H1 (cell line): ENCODE data around the gene GLDC. TPM values are rescaled to one million over a fixed set of nuclear protein-coding genes. Genes with fewer than 3 reads are reported as not detected.

ENCODE experiments used
- CTCF ChIA-PET: fragments of 300-600 bp; sonication (Branson Sonifier 250); formaldehyde crosslinking; loops from one replicate; lab custom pipeline; 2021; ENCODE audit not compliant: partially characterized antibody; lab: Charles Lee
- POLR2A ChIA-PET: fragments of 300-600 bp; sonication (Branson Sonifier 250); formaldehyde crosslinking; loops from one replicate; lab custom pipeline; 2021; ENCODE audit warnings: inconsistent platforms; ENCODE audit not compliant: partially characterized antibody; lab: Charles Lee
- DNase-seq, 2 experiments: peaks; one replicate each; pipeline versions ENCODE4 v3.0.0 to v3.0.0-alpha.2; 2010 to 2022; ENCODE audit warnings: low spot score in 2 of 2, low read depth in 1 of 2, mixed read lengths in 1 of 2
- FAIRE-seq: peaks from 2 replicates; lab custom pipeline; 2011; peaks lifted over from hg19 to GRCh38; lab: Jason Lieb, UNC
- H2AFZ ChIP-seq: 2 replicates; pipeline ENCODE4 v1.8.1; 2012; ENCODE audit warnings: low read length, inconsistent platforms
- H2AK5ac ChIP-seq: 2 replicates; pipeline ENCODE4 v1.6.1; 2013; ENCODE audit warnings: low read depth, low read length
- H2BK120ac ChIP-seq: replicated peaks from 2 replicates; pipeline ENCODE3; 2013; ENCODE audit warnings: low read depth, low read length, inconsistent platforms
- H2BK12ac ChIP-seq: 2 replicates; pipeline ENCODE4 v1.6.1; 2013; ENCODE audit warnings: low read depth, low read length
- H2BK15ac ChIP-seq: 2 replicates; pipeline ENCODE4 v1.6.1; 2013; ENCODE audit warnings: low read length
- H2BK20ac ChIP-seq: 2 replicates; pipeline ENCODE4 v1.6.1; 2013; ENCODE audit warnings: low read length
- H2BK5ac ChIP-seq: 2 replicates; pipeline ENCODE4 v1.6.1; 2013; ENCODE audit warnings: low read depth, low read length
- H3K14ac ChIP-seq: 2 replicates; pipeline ENCODE4 v1.6.1; 2013; ENCODE audit warnings: inconsistent platforms; ENCODE audit not compliant: insufficient read length
- H3K18ac ChIP-seq: 2 replicates; pipeline ENCODE4 v1.6.1; 2013; ENCODE audit warnings: low read length; ENCODE audit errors: extremely low read depth
- H3K23ac ChIP-seq: 2 replicates; pipeline ENCODE4 v1.6.1; 2013; ENCODE audit warnings: inconsistent platforms; ENCODE audit not compliant: insufficient read length
- H3K23me2 ChIP-seq: 2 replicates; pipeline ENCODE4 v1.6.1; 2013; ENCODE audit warnings: low read depth, low read length
- H3K27ac ChIP-seq: 2 replicates; pipeline ENCODE4 v1.6.1; 2011; ENCODE audit warnings: low read depth, low read length, inconsistent platforms
- H3K27me3 ChIP-seq, 4 experiments: replicated peaks in 1 of 4; 1 replicate in 1 of 4; 2 replicates in 3 of 4; pipeline versions ENCODE4 v1.6.1 to v1.8.1; 2011 to 2013; ENCODE audit warnings: low read length in 3 of 4, mild to moderate bottlenecking in 3 of 4, inconsistent platforms in 2 of 4, mixed read lengths in 2 of 4, moderate library complexity in 1 of 4; ENCODE audit not compliant: control insufficient read depth in 3 of 4, insufficient read depth in 3 of 4; ENCODE audit errors: extremely low read depth in 1 of 4
- H3K36me3 ChIP-seq, 4 experiments: 2 replicates each; pipeline versions ENCODE4 v1.6.1 to v1.8.1; 2011 to 2013; ENCODE audit warnings: mild to moderate bottlenecking in 4 of 4, low read length in 3 of 4, moderate library complexity in 2 of 4, control low read depth in 1 of 4, inconsistent platforms in 1 of 4; ENCODE audit not compliant: insufficient read depth in 4 of 4, control insufficient read depth in 2 of 4
- H3K4ac ChIP-seq: replicated peaks from 2 replicates; pipeline ENCODE3; 2013; ENCODE audit warnings: low read length, low read depth, mixed read lengths, inconsistent platforms; ENCODE audit not compliant: insufficient read length
- H3K4me1 ChIP-seq, 4 experiments: replicated peaks in 1 of 4; 1 replicate in 1 of 4; 2 replicates in 3 of 4; pipeline versions ENCODE4 v1.6.1 to v1.8.1; 2011 to 2013; ENCODE audit warnings: low read length in 3 of 4, inconsistent platforms in 2 of 4, mixed read lengths in 1 of 4; ENCODE audit not compliant: insufficient read depth in 4 of 4, control insufficient read depth in 3 of 4
- H3K4me2 ChIP-seq, 2 experiments: 2 replicates each; pipeline versions ENCODE4 v1.6.1 to v1.8.1; 2011 to 2013; ENCODE audit warnings: low read depth in 2 of 2, low read length in 2 of 2, control low read depth in 1 of 2, inconsistent platforms in 1 of 2, mild to moderate bottlenecking in 1 of 2; ENCODE audit not compliant: insufficient read depth in 1 of 2
- H3K4me3 ChIP-seq, 4 experiments: fragments of 200-600, 300-600 bp in 1 of 4; sonication (generic), shearing (Covaris generic), sonication (Bioruptor Twin) in 1 of 4; 2 replicates each; pipeline versions ENCODE4 v1.5.1 to v1.8.1; 2011 to 2016; ENCODE audit warnings: low read length in 4 of 4, low read depth in 3 of 4, control low read depth in 2 of 4, inconsistent platforms in 2 of 4, mild to moderate bottlenecking in 2 of 4, mixed read lengths in 1 of 4, moderate library complexity in 1 of 4; ENCODE audit not compliant: insufficient read depth in 2 of 4; ENCODE audit errors: extremely low read depth in 1 of 4
- H3K56ac ChIP-seq: replicated peaks from 2 replicates; pipeline ENCODE3; 2013; ENCODE audit warnings: low read depth, mild to moderate bottlenecking, mixed read lengths, low read length, inconsistent platforms; ENCODE audit not compliant: insufficient read length
- H3K79me1 ChIP-seq: 2 replicates; pipeline ENCODE4 v1.6.1; 2013; ENCODE audit warnings: low read depth, low read length, control low read depth
- H3K79me2 ChIP-seq, 2 experiments: 2 replicates each; pipeline versions ENCODE4 v1.6.1 to v1.8.1; 2012 to 2013; ENCODE audit warnings: low read length in 2 of 2, mild to moderate bottlenecking in 2 of 2, inconsistent platforms in 1 of 2; ENCODE audit not compliant: insufficient read depth in 2 of 2, control insufficient read depth in 1 of 2
- H3K9ac ChIP-seq, 4 experiments: replicated peaks in 1 of 4; 1 replicate in 1 of 4; 2 replicates in 3 of 4; pipeline versions ENCODE4 v1.6.1 to v1.8.1; 2011 to 2013; ENCODE audit warnings: low read depth in 3 of 4, low read length in 3 of 4, control low read depth in 2 of 4, mild to moderate bottlenecking in 2 of 4, moderate library complexity in 2 of 4, inconsistent platforms in 1 of 4; ENCODE audit errors: extremely low read depth in 1 of 4
- H3K9me3 ChIP-seq, 2 experiments: 2 replicates each; pipeline versions ENCODE4 v1.6.1 to v1.8.1; 2012 to 2013; ENCODE audit warnings: mild to moderate bottlenecking in 2 of 2, moderate library complexity in 2 of 2, control low read depth in 1 of 2, inconsistent platforms in 1 of 2, low read depth in 1 of 2, low read length in 1 of 2, mixed read lengths in 1 of 2; ENCODE audit not compliant: insufficient read depth in 2 of 2
- H4K20me1 ChIP-seq, 2 experiments: replicated peaks in 1 of 2; 2 replicates each; pipeline versions ENCODE3 to v1.8.1; 2011 to 2013; ENCODE audit warnings: inconsistent platforms in 2 of 2, low read length in 2 of 2, mild to moderate bottlenecking in 1 of 2; ENCODE audit not compliant: insufficient read depth in 2 of 2, control insufficient read depth in 1 of 2
- H4K5ac ChIP-seq: 2 replicates; pipeline ENCODE4 v1.6.1; 2013; ENCODE audit warnings: low read length, low read depth, mixed read lengths, inconsistent platforms; ENCODE audit not compliant: insufficient read length
- H4K8ac ChIP-seq: 2 replicates; pipeline ENCODE4 v1.8.0; 2013; ENCODE audit warnings: mild to moderate bottlenecking, moderate library complexity, low read length, inconsistent platforms; ENCODE audit not compliant: insufficient read depth; ENCODE audit errors: extremely low read depth
- H4K91ac ChIP-seq: replicated peaks from 2 replicates; pipeline ENCODE3; 2013; ENCODE audit warnings: low read length, mixed read lengths, inconsistent platforms; ENCODE audit not compliant: insufficient read length
- CTCF ChIP-seq, 3 experiments: IDR thresholded peaks; 1 replicate in 2 of 3; 2 replicates in 1 of 3; pipeline versions ENCODE4 v1.5.1 to v1.6.1; 2011; ENCODE audit warnings: low read length in 3 of 3, mild to moderate bottlenecking in 3 of 3, inconsistent platforms in 2 of 3, low read depth in 1 of 3, moderate library complexity in 1 of 3; ENCODE audit not compliant: insufficient read depth in 1 of 3; ENCODE audit errors: control extremely low read depth in 1 of 3
- POLR2AphosphoS5 ChIP-seq: IDR thresholded peaks from 2 replicates; pipeline ENCODE4 v1.6.1; 2011; ENCODE audit warnings: low read depth, low read length
- RAD21 ChIP-seq, 2 experiments: IDR thresholded peaks in 1 of 2; conservative IDR thresholded peaks in 1 of 2; 2 replicates each; pipeline ENCODE4 v1.6.1; 2011; ENCODE audit warnings: low read depth in 2 of 2, low read length in 2 of 2, improper control_type of control experiment in 1 of 2, inconsistent platforms in 1 of 2, mild to moderate bottlenecking in 1 of 2, moderate library complexity in 1 of 2
- SRF ChIP-seq: IDR thresholded peaks from 2 replicates; pipeline ENCODE4 v1.6.1; 2011; ENCODE audit warnings: mild to moderate bottlenecking, low read depth, low read length, moderate library complexity
- WGBS, 2 experiments: shearing (Covaris generic) in 1 of 2; methylation state at CpG; one replicate each; pipeline versions ENCODE4 v1.1.6 to v1.1.7; 2013 to 2015; ENCODE audit warnings: low lambda C conversion rate in 2 of 2, mixed read lengths in 2 of 2, inconsistent platforms in 1 of 2, low coverage in 1 of 2, missing lambda C conversion rate in 1 of 2; ENCODE audit not compliant: insufficient replicate concordance in 2 of 2, insufficient coverage in 1 of 2, insufficient read length in 1 of 2; ENCODE audit errors: extremely low coverage in 1 of 2, missing lambda C conversion rate in 1 of 2; 5-methylcytosine and 5-hydroxymethylcytosine counted together
- polyA plus RNA-seq, 7 experiments: library from polyadenylated mRNA; depleted of rRNA in 3 of 7; stranded (reverse) in 5 of 7; unstranded in 2 of 7; fragments of >200 nt in 5 of 7; fragments of 200-250 nt in 2 of 7; gene quantifications; 1 replicate in 5 of 7; 2 replicates in 1 of 7; 4 replicates in 1 of 7; pipeline versions ENCODE4 v1.2.1 to v1.2.3, GENCODE V29; 2011 to 2013; ENCODE audit warnings: missing spikeins in 2 of 7, mixed read lengths in 2 of 7
- total RNA-seq: library from RNA; stranded (reverse); fragmentation: NEBNext Ultra II Directional; extraction: Animal tissue kit (Norgen Biotek cat#: 25700); gene quantifications from 2 replicates; pipeline ENCODE4 v1.2.1, GENCODE V29; 2021

Gene GLDC
- total and polyA plus RNA-seq, 2 of the 8 experiments (the other 6 are each of a cell fraction or from before 2014, with no cell fraction given) = 48.8 to 101 TPM

GRCh38 chr9:6686396-6686795 lies 40.9 kb upstream of the GLDC start:
- Histone ChIP-seq H3K23ac (no peak overlapping the region), H3K79me1 (no peaks in the 10 kb centered on the region), H3K4ac (no peak overlapping the region), H2BK12ac (no peak overlapping the region), H2AFZ (no peak overlapping the region), H3K9ac (no peak overlapping the region), H2BK120ac (no peak overlapping the region), H3K4me3 (no peak overlapping the region), H3K79me2 (peaks cover 0 to 8% of the 10 kb centered on the region in 2 experiments; a peak in 2 of 4 replicates), H3K27ac (no peak overlapping the region), H3K23me2 (no peaks in the 10 kb centered on the region; the same call in 1 of the 2 replicates), H4K8ac (no peak overlapping the region), H4K20me1 (no peaks in the 10 kb centered on the region), H2BK5ac (no peak overlapping the region), H3K9me3 (no peaks in the 10 kb centered on the region), H2AK5ac (no peak overlapping the region), H4K5ac (no peak overlapping the region), H3K36me3 (0 out of 8 replicates have a peak, but pooled peaks cover 0 to 4% (median 0%) of the 10 kb centered on the region in 4 experiments), H3K56ac (no peak overlapping the region), H3K18ac (no peak overlapping the region; the same call in 1 of the 2 replicates), H4K91ac (no peak overlapping the region), H3K14ac (no peak overlapping the region), H3K27me3 (no peaks in the 10 kb centered on the region), H2BK20ac (no peak overlapping the region), H3K4me1 (peaks cover 0 to 3% (median 0%) of the 10 kb centered on the region in 4 experiments; a peak in 1 of 7 replicates), H3K4me2 (no peak overlapping the region), H2BK15ac (no peak overlapping the region)
- FAIRE-seq (no peak), DNase-seq (no peak)
- ChIA-PET POLR2A (interaction anchor here (0.9 to 2.5 kb wide), 4 partner anchors 17 to 71 kb away, joined by 3 to 9 read pairs (median 3); partner anchors contain the start of gene KDM4C), CTCF (interaction anchor here (0.7 to 1.3 kb wide), 6 partner anchors 8 to 95 kb away, joined by 3 to 5 read pairs (median 3); no protein-coding TSS in a partner anchor)
- WGBS, 2 experiments = 87% methylated on average over 3 of the region's 3 CpGs; no CpG with 5 or more reads in 1 of the 2 experiments
- TF ChIP-seq SRF (no peak), RAD21 (IDR thresholded peaks at IDR 0.05 in 1 of 2, conservative IDR thresholded peaks at IDR 0.05 in 1 of 2; ENCODE audit: low read depth in 2 of 2, low read length in 2 of 2) (peak; percentile 22 to 41; a peak in 2 of 4 replicates), CTCF (IDR thresholded peaks at IDR 0.05; ENCODE audit: control extremely low read depth in 1 of 3, insufficient read depth in 1 of 3, low read depth in 1 of 3, low read length in 3 of 3) (peak in 1 of 3 experiments; percentile 5; a peak in 2 of 4 replicates), POLR2AphosphoS5 (no peak)
